ENCODE measurements around the gene FCN1. TPM values are rescaled to one million over a fixed set of nuclear protein-coding genes. Genes with fewer than 3 reads are reported as not detected.

Gene FCN1
- not detected in 2 replicates for total RNA-seq

DNA sequence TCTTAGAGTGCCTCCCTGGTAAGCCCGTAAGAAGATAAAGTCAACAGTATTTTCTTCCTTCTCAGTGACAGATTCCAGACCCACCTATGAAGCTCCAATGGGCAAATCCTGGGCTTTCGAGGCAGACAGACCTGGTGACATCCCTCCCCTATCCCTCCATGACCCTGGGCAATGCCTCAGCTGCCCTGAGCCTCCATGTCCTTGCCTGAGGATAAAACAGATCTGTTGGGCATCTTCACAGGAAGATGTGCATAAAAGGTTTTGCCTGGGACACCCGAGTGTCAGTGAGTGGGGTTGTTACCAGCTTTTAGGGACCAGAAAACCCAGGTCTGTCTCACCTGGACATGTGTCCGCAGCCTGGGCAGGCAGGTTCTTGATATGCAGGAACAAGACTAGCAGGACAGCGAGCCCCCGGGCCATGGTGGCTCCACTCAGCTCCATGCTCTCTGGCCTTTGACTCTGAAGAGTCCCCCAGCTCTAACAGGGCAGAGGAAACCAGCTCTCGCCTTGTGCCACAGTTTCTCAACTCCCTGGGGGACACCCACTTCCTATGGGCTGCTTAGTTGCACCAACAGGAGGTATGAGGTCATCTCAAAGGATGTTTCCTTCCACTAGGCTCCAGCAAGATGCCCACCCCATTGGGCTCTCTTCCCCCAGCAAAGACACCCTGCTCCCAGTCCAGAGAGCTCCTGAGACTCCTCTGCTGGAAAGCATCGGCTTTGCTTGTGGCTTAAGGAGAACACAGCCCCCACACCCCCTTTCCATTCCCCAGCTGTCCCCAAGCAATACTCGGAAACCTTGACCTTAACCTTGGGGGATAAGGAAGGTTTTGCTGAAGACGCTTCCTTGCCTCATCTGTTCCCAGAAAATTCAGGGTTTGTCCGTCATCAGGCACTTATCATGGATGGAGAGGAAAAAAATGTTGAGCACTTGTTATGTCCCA is at the start of gene FCN1:
TSS of gene FCN1 (minus strand) at position 482 of the 943 bp plus-strand sequence. CDS start at position 441, 41 bp downstream.

DNA sequence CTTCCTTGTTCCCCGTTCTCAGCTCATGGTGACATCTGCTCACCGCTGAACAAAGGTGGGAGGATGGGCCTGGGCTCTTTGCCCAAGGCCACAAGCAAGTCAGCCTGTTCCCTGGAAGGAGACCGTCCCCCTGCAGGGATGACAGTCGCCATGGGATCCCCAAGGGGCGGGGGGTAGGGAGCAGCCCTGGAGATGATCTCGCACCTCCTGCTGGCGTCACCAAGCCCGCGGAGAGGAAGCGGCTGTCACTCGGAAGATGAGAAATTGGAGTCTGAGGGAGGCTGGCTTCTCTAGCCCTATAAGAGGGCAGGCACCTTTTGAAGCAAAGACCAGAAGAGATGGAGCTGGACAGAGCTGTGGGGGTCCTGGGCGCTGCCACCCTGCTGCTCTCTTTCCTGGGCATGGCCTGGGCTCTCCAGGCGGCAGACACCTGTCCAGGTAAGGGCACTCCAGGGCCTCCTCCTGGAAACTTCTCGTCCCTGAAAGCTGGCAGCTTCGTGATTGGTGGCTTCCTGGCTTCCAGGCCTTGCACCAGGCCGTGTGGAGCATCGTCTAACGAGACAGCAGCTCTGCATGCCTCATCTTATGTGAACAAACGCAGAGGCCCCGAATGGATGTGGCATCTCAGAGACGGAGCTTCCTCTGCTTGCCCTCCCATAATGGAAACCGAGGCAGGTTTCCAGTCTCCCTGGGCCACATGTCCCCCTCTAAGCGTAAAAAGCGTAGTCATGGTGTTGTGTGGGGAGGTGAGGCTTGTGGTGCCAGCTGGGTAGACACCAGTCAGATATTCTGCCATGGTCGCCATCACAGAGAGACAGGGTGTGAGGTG is 37.0 kb downstream of the FCN1 start, which contains the start of gene FCN2:
TSS of gene FCN2 (plus strand) at position 327 of the 829 bp plus-strand sequence. CDS start at position 339, 12 bp downstream.

Small RNA genes within 50 kb of the gene (small RNA-seq; reads per million reads assigned to genes)
- not detected for gene AL603650.1

Other genes with a start within 250 kb of the FCN1 start
- gene FCN2, start 37.1 kb downstream of the FCN1 start, total RNA-seq = not detected in 2 replicates
- 0.39 and 1.2 TPM in 2 replicates for gene OLFM1, start 169.8 kb upstream of the FCN1 start, total RNA-seq